NCI-H82 treated with DMSO at 0.1 percent for 48 hours (cell line): ENCODE results near the gene SASS6.
"Not testable (repeated sequence)": the region's sequence is repeated elsewhere in the genome, so short reads cannot be mapped to it uniquely, and the experiment has no call there.

Experiments
- DNase-seq: peaks from one replicate; lab custom pipeline; 2025; ENCODE audit not compliant: unreplicated experiment; lab: John Stamatoyannopoulos, UW

SASS6 gene

DNA sequence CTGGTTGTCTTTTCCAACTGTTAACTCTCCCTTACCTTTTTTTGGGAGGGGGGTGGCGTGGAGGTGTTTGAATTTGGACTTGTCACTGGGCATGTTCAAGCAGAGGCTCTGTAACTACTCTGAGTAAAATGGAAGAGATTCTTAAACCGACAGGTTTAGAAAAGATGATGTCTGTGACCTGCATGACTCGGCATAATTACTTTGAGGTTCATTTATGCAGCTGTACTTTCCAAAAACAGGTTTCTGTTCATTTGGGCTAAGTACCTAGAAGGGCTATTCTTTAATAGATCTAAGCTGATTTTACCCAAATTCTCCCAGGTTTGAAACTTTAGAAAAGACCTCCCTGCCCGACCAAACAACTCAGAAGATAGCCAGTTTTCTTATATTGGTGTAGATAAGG is 82.6 kb downstream of the SASS6 start:
- DNase-seq, result no peak

DNA sequence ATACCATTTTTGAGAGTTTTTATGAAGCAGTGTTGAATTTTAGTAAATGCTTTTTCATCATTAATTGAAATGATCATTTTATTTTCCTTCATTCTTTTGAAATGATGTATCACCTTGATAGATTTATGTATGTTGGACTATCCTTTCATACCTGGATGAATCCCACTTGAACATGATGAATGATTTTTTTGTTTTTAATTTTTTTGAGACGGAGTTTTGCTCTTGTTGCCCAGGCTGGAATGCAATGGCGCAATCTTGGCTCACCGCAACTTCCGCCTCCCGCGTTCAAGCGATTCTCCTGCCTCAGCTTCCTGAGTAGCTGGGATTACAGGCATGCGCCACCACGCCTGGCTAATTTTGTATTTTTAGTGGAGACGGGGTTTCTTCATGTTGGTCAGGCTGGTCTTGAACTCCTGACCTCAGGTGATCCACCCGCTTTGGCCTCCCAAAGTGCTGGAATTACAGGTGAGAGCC is 85.5 kb downstream of the SASS6 start:
- not testable (repeated sequence) for DNase-seq

DNA sequence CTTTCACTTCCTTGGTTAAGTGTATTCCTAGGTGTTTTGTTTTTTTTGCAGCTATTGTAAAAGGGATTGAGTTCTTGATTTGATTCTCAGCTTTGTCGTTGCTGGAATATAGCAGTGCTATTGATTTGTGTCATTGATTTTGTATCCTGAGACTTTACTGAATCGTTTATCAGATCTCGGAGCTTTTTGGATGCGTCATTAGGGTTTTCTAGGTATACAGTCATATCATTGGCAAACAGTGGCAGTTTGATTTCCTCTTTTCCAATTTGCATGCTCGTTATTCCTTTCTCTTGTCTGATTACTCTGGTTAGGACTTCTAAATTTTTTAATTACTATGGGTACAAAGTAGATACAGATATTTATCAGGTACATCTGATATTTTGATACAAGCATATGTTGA is 87.5 kb downstream of the SASS6 start:
- no peak for DNase-seq

DNA sequence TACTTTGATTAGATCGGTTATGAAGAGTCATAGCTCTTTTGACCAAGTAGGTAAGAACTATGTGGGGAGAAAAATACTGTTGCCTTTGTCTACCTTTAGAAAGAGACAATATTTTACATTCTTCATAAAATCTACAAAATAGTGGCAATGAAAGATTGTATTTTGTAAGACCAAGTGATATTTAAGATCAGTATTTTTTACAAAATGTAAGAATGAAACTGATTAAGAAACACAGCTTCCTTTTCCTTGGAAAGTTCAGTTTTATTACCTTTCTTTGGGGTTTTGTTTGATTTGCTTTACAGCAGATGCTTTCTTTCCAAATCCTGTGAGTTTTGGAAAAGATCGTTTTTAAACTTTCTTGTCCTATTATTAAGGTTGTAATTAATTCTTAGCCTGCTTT is 93.1 kb downstream of the SASS6 start:
- no peak for DNase-seq

DNA sequence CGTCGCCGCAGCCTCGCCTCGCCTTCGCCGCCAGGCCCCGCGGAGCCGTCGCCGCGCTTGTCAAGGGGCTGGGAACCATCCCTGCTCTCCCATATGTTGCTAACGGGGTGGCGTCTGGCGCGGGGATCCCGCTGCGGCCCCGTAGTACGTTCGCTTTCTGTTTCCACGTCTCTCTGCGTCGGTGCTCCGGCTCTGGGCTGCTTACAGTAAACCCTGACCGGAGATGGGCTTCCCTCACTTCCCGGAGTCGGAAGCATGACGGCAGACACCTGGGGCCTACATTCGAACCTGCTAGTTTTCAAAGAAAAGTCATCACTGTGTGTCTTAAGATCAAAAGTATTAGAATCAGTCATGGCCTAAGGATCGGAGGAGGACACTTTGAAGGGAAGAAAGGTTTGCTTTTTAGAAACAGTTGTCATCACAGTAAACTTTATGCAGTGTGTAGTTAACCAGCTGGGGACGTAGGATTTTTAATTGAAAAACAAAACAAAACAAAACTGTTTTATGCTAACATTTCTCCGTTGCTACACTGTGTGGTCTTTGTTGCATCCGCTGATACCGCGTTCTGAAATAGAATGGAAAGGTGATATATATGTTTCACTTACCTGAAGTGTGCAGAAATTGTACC is 94.0 kb downstream of the SASS6 start:
- peak; percentile 27 for DNase-seq

GRCh38 chr1:100037927-100038659 is 94.6 kb downstream of the SASS6 start:
- DNase-seq, result peak; percentile 37

GRCh38 chr1:100037656-100037926 is 95.1 kb downstream of the SASS6 start:
- no peak for DNase-seq

GRCh38 chr1:100036718-100037655 is 95.7 kb downstream of the SASS6 start:
- no peak for DNase-seq

DNA sequence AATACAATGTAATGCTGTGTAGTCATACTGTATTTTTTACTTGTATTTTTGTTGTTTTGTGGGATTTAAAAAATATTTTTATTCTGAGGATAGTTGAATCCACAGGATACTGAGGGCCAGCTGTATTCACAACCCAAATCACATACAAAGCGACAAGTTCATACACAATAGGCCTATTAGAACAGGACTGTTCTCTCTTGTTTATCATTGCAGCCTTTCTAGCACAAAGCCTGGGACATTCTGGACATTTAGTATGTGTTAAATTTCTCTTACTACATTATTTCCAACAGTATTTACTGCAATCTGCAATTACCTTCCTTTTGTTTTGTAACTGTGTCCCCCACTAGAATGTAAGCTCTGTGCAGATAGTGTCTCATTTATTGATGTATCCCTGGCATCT is 97.5 kb downstream of the SASS6 start:
- no peak for DNase-seq

DNA sequence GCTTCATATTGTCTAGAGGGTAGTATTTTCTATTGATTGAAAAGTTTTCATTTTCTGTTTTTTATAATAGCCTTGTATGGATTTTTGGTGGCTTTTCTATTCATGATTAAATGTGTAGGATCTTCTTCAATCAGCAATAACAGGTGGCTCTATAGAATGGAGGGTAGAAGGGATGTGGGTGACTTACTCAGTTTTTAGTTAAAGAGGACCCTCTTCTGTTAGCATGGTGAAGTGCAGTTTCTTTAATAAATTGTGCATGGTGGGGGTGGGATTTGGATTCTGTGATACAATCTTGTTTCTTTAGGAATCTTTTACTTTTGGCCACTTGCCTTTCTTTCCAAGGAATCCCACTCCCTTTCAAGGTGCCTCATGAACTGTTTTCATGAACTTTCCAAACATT is 98.3 kb downstream of the SASS6 start:
- peak; percentile 32 for DNase-seq
